Cardiac muscle cell (in vitro differentiated cells and primary cell): ENCODE measurements around the gene KRT8. TPM values are rescaled to one million over a fixed set of nuclear protein-coding genes. Genes with fewer than 3 reads are reported as not detected.

Source experiments
- DNase-seq, 2 donors: peaks; one replicate each; pipeline versions ENCODE4 v3.0.0 to v3.0.0-alpha.2; 2010 to 2017; ENCODE audit warnings: low read depth in 1 of 2, low spot score in 1 of 2
- H3K27ac ChIP-seq: fragments of 200-600 bp; sonication (generic); 2 replicates; pipeline ENCODE4 v1.5.1; 2016
- H3K27me3 ChIP-seq: fragments of 200-600 bp; sonication (generic); 2 replicates; pipeline ENCODE4 v1.6.0; 2016; ENCODE audit warnings: control low read depth
- H3K36me3 ChIP-seq: fragments of 200-600 bp; sonication (generic); 2 replicates; pipeline ENCODE4 v1.5.1; 2016; ENCODE audit warnings: control low read depth
- H3K4me1 ChIP-seq: fragments of 200-600 bp; sonication (generic); 2 replicates; pipeline ENCODE4 v1.8.1; 2017; ENCODE audit warnings: low read depth, mild to moderate bottlenecking, mixed run types
- H3K4me3 ChIP-seq: fragments of 200-600 bp; sonication (generic); 2 replicates; pipeline ENCODE4 v1.5.1; 2016; ENCODE audit warnings: mild to moderate bottlenecking
- H3K9me3 ChIP-seq: fragments of 200-600 bp; sonication (generic); 2 replicates; pipeline ENCODE4 v1.5.1; 2017; ENCODE audit warnings: low read depth, mild to moderate bottlenecking, control low read depth
- polyA plus RNA-seq: library from polyadenylated mRNA; unstranded; fragments of >200 nt; fragmentation: Nextera tagmentation; extraction: Ambion mirVana; gene quantifications from 2 replicates; pipeline ENCODE4 v1.2.1, GENCODE V29; 2016
- total RNA-seq: library from RNA; depleted of rRNA; stranded (reverse); fragments of >200 nt; gene quantifications from 2 replicates; pipeline ENCODE4 v1.2.3, GENCODE V29; 2016
- TF ChIP-seq, protein P1 (sequence below): IDR thresholded peaks from 2 replicates; pipeline ENCODE4 v1.5.1; 2012; ENCODE audit warnings: low read depth, mild to moderate bottlenecking, low read length

Gene KRT8
- total and polyA plus RNA-seq, 2 experiments from 2014 or later, result 480 to 1,480 TPM

DNA sequence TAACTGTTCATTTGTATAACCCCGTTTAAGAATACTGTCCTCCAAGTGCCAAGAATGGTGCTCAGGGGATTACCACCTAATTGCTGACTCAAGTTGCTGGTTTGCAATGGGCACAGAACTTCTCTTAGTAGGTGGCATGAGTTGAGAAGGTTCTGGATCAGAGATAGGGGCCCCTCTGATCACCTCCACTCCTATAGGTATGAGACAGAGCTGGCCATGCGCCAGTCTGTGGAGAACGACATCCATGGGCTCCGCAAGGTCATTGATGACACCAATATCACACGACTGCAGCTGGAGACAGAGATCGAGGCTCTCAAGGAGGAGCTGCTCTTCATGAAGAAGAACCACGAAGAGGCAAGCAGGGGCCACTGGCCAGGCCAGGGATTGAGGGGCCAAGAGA lies 45.7 kb upstream of the KRT8 start:
- Histone ChIP-seq H3K27me3 (no peaks in the 10 kb centered on the region), H3K27ac (peak overlapping the region; percentile 97), H3K4me1 (peaks cover 25% of the 10 kb centered on the region), H3K9me3 (no peaks in the 10 kb centered on the region), H3K36me3 (peaks cover 14% of the 10 kb centered on the region), H3K4me3 (peak overlapping the region; percentile 86)
- TF ChIP-seq, protein P1, sequence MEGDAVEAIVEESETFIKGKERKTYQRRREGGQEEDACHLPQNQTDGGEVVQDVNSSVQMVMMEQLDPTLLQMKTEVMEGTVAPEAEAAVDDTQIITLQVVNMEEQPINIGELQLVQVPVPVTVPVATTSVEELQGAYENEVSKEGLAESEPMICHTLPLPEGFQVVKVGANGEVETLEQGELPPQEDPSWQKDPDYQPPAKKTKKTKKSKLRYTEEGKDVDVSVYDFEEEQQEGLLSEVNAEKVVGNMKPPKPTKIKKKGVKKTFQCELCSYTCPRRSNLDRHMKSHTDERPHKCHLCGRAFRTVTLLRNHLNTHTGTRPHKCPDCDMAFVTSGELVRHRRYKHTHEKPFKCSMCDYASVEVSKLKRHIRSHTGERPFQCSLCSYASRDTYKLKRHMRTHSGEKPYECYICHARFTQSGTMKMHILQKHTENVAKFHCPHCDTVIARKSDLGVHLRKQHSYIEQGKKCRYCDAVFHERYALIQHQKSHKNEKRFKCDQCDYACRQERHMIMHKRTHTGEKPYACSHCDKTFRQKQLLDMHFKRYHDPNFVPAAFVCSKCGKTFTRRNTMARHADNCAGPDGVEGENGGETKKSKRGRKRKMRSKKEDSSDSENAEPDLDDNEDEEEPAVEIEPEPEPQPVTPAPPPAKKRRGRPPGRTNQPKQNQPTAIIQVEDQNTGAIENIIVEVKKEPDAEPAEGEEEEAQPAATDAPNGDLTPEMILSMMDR, result no peak
- no peak for DNase-seq

DNA sequence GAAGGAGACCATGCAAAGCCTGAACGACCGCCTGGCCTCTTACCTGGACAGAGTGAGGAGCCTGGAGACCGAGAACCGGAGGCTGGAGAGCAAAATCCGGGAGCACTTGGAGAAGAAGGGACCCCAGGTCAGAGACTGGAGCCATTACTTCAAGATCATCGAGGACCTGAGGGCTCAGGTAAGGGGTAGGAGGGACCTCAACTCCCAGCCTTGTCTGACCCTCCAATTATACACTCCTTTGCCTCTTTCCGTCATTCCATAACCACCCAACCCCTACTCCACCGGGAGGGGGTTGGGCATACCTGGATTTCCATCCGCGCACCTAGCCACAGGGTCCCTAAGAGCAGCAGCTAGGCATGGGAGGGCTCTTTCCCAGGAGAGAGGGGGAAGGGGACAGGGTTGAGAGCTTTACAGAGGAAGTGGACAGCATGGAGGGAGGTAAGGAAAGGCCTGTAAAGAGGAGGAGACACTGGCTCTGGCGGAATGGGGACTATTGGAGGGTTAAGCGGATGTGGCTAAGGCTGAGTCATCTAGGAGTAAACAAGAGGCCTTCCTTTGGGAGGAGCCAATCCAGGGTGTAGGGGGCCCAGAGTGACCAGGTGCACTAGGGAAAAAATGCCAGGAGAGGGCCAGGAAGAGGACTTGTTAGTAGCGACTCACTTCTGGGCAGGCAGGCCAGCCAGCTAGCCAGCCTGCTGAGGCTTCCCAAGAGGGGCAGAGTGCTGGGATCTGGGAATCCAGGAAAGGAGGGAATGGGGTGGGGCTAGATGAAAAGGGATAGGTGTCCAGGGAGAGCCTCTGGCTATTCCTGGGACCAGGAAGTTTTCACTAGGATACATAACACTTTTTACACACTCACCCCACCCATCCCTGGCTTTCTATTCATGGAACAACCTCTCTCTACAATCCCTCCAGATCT lies 44.8 kb upstream of the KRT8 start:
- peak in 1 of 2 donors; percentile 94 for DNase-seq
- Histone ChIP-seq H3K27ac (peak overlapping the region; percentile 97), H3K9me3 (no peaks in the 10 kb centered on the region), H3K4me1 (peaks cover 34% of the 10 kb centered on the region), H3K4me3 (peak overlapping the region; percentile 86), H3K36me3 (peaks cover 14% of the 10 kb centered on the region), H3K27me3 (no peaks in the 10 kb centered on the region)
- TF ChIP-seq, protein P1, result no peak

DNA sequence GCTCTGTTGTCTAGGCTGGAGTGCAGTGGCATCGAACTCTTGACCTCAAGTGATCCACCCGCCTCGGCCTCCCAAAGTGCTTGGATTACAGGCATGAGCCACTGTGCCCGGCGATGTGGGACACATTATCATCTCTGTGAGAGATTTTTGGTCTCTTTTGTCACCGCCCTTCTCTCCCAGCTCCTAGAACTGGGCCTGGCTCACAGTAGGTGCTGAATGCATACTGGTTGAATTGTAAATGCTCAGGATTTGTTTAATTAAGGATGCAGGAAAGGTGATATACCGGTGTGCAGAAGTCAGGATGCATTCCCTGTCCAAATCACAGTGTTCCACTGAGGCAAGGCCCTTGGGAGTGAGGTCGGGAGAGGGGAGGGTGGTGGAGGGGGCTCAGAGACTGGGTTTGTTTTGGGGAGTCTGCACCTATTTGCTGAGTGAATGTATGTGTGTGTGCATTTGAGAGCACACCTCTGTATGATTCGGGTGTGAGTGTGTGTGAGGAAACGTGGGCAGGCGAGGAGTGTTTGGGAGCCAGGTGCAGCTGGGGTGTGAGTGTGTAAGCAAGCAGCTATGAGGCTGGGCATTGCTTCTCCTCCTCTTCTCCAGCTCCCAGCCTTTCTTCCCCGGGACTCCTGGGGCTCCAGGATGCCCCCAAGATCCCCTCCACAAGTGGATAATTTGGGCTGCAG lies 43.0 kb upstream of the KRT8 start:
- DNase-seq, result no peak
- Histone ChIP-seq H3K27ac (peak overlapping the region; percentile 99), H3K9me3 (no peaks in the 10 kb centered on the region), H3K4me1 (peaks cover 48% of the 10 kb centered on the region), H3K27me3 (no peaks in the 10 kb centered on the region), H3K4me3 (no peak overlapping the region), H3K36me3 (peaks cover 14% of the 10 kb centered on the region)
- TF ChIP-seq, protein P1, result no peak

DNA sequence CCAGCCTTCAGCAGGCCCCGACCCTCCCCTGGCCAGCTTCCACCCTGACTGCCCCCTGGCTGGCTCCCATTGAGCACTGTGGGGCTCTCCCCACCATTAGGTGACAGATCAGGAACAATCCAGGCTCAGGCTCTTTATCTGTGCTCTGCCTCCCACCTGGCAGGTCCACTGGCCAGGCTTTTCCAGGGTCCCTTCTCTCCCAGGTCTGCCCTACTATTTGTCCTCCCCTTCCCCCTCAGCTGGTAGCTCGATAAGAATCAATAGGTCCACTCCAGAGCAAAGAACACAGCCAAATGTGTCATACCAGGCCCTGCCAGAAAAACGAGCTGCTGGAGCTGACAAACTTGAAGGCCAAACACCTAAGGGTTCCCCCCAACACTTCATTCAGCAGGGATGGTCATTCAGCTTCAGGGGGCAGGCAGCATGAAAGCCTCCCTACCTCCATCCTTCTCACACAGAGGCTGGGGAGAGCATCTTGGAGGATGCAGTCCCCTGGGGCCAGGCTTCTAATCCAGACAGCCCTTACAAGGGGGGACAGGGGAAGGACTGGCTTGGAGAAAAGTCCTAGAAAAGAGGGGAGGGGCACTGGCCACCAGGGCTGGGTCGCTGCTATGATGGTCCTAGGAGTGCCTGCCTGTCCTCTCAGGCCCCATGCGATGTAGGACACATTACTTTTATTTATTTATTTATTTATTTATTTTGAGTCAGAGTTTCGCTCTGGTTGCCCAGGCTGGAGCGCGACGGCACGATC lies 42.1 kb upstream of the KRT8 start:
- Histone ChIP-seq H3K27ac (peak overlapping the region; percentile 99), H3K4me3 (no peak overlapping the region)

DNA sequence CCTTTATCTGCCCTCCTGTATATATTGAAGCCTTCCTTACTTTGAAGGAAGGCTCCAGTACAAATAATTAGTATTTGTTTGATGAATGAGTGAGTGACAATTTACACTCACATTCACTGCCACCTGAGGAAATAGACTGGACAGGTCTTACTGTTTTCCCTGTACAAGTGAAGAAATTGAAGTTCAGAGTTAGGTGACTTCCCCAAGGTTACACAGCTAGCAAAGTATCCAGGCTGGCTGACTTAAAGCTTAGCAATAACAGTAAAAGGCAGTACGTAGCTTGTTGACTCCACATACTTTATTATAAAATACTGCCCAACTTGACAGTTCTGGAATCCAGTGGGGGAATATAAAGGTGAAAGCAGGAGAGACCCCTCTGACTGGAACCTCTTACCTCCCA lies 41.5 kb upstream of the KRT8 start:
- Histone ChIP-seq H3K9me3 (no peaks in the 10 kb centered on the region), H3K4me3 (no peak overlapping the region), H3K27ac (peak overlapping the region; percentile 99), H3K4me1 (peaks cover 48% of the 10 kb centered on the region), H3K36me3 (peaks cover 9% of the 10 kb centered on the region), H3K27me3 (no peaks in the 10 kb centered on the region)
- DNase-seq, result no peak
- TF ChIP-seq, protein P1, result no peak

More for the DNA sequence above, 42.1 kb upstream of the KRT8 start:
- Histone ChIP-seq H3K4me1 (peaks cover 48% of the 10 kb centered on the region), H3K9me3 (no peaks in the 10 kb centered on the region), H3K36me3 (peaks cover 14% of the 10 kb centered on the region), H3K27me3 (no peaks in the 10 kb centered on the region)
- DNase-seq, result no peak
- TF ChIP-seq, protein P1, result no peak
